Measurements from ENCODE around the gene AGBL1. TPM values are rescaled to one million over a fixed set of nuclear protein-coding genes. Genes with fewer than 3 reads are reported as not detected.

Gene AGBL1
- total and polyA plus RNA-seq, 2 donors (not counting 3 experiments of a cell fraction or from before 2014, with no cell fraction given) = not detected

- Histone ChIP-seq H3K9me1 (replicated peaks; ENCODE audit: control insufficient read depth, extremely low read depth, insufficient read depth, low read length) (no peaks in the 10 kb centered on the region), H3K4me1 (ENCODE audit: control insufficient read depth, extremely low read depth, insufficient read depth, low read length) (no peaks in the 10 kb centered on the region), H3K4me2 (ENCODE audit: insufficient read depth, low read length) (no peak overlapping the region), H3K36me3 (ENCODE audit: control insufficient read depth in 2 of 2, extremely low read depth in 1 of 2, insufficient read depth in 2 of 2, low read length in 2 of 2) (no peaks in the 10 kb centered on the region), H3K4me3 (replicated peaks in 1 of 3; ENCODE audit: insufficient read depth in 1 of 3, low read depth in 1 of 3, low read length in 3 of 3) (no peak overlapping the region), H3K9me3 (replicated peaks; ENCODE audit: control insufficient read depth, insufficient read depth, low read length) (peaks cover 4% of the 10 kb centered on the region), H3K79me2 (ENCODE audit: control insufficient read depth, insufficient read depth, low read length) (no peaks in the 10 kb centered on the region), H2AFZ (ENCODE audit: low read depth, low read length) (no peak overlapping the region), H3K9ac (replicated peaks; ENCODE audit: extremely low read depth, insufficient read depth, low read length) (no peak overlapping the region), H3K27ac (ENCODE audit: insufficient read depth, low read depth, low read length) (no peak overlapping the region), H4K20me1 (replicated peaks; ENCODE audit: control insufficient read depth, extremely low read depth, insufficient read depth, low read length) (no peaks in the 10 kb centered on the region), H3K27me3 (ENCODE audit: control insufficient read depth in 2 of 2, insufficient read depth in 2 of 2, low read length in 2 of 2) (no peaks in the 10 kb centered on the region)
- ChIA-PET CTCF (no interaction called here), POLR2A (no interaction called here)
- no TSS peak for BruUV-seq (replicated peaks)
- intact Hi-C loops (cut with micrococcal nuclease) (no loop called here), dilution Hi-C loops (cut with MboI; ENCODE audit: extremely low pct_ligation_motif_present, low sequenced_read_pairs) (no loop called here)
- FAIRE-seq = no peak
- DNase-seq (ENCODE audit: low read depth, low spot score) = no peak
- no peak for TF ChIP-seq JUN (IDR thresholded peaks at IDR 0.05; ENCODE audit: borderline replicate concordance, insufficient read depth, insufficient read length, low read depth)
- no peak for TF ChIP-seq GATA2 (IDR thresholded peaks at IDR 0.05; ENCODE audit: insufficient read depth, insufficient read length, low read depth, low read length)
- TF ChIP-seq POLR2A (IDR thresholded peaks at IDR 0.05; ENCODE audit: low read depth, low read length) = no peak
- TF ChIP-seq CTCF (IDR thresholded peaks at IDR 0.05; ENCODE audit: extremely low read depth in 1 of 2, insufficient read depth in 1 of 2, low read depth in 1 of 2, low read length in 2 of 2) = no peak
- no peak for TF ChIP-seq POLR2AphosphoS5 (IDR thresholded peaks at IDR 0.05; ENCODE audit: insufficient read depth, low read depth, low read length)
- TF ChIP-seq EZH2 (IDR thresholded peaks at IDR 0.05; ENCODE audit: borderline replicate concordance, low read depth, low read length, severe bottlenecking) = no peak
- TF ChIP-seq MYC (IDR thresholded peaks at IDR 0.05; ENCODE audit: low read depth, low read length) = no peak
- TF ChIP-seq, protein P1, sequence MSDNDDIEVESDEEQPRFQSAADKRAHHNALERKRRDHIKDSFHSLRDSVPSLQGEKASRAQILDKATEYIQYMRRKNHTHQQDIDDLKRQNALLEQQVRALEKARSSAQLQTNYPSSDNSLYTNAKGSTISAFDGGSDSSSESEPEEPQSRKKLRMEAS (IDR thresholded peaks at IDR 0.05; ENCODE audit: insufficient read depth, insufficient read length) = no peak
Observed at GRCh38 chr15:86115145-86115801, 35.6 kb downstream of the AGBL1 start.

All from endothelial cell of umbilical vein (primary cell).